ENCODE data around the gene BSCL2.
"Not testable (repeated sequence)": the region's sequence is repeated elsewhere in the genome, so short reads cannot be mapped to it uniquely, and the experiment has no call there.

Gene BSCL2

DNA sequence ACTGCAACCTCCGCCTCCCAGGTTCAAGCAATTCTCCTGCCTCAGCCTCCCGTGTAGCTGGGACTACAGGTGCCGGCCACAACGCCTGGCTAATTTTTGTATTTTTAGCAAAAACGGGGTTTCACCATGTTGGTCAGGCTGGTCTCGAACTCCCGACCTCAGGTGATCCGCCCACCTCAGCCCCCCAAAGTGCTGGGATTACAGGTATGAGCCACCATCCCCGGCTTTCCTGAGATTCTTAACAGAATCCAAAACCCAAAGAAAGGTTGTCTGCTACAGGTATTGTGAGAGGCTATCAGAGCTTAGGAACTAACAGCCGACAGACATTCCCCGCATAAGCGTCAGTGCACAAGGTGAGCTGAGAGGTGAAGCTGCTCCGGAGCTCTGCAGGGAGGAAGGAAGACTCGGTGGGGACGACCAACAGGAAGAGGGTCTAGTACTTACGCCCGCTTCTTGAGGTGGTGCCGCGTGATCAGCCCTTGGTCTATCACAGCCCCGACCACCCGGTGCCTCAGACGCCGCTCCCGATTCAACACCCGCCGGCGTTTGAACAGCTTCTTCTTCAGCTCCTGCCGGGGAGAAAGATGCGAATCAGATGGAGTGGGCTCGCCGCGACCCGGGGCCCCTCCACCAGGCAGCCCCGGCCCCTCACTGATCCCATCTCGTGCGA, 42.7 kb downstream of the BSCL2 start:
- peak overlapping the region; percentile 96 for H3K4me3 ChIP-seq (ENCODE audit: low read depth, low read length)

DNA sequence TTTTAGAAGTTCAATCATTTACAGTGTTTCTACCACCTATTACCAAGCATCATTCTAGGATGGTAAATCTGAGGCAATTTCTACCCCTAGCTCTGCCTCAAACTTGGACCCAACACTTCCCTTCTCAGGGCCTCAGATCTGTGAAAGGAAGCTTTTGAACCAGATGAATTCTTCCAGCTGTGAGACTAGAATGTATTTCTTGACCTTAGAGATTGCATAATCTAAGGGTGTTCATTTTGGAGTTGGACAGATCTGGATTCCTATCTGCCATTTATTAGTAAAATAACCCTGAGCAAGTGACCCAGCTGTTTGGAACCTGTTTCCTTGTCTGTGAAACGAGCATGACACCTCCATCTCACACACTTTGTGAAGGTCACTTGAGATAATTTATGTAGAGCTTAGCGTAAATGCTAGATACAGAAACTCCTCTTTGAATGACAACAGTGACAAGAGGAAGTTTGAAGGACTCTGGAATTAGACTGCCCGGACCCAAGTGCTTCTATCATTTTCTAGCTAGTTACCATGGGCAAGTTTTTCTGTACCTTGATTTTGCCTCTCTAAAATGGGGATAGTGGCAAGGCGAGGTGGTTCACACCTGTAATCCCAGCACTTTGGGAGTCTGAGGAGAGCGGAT, 50.3 kb downstream of the BSCL2 start:
- no peak overlapping the region for H3K4me3 ChIP-seq (ENCODE audit: low read depth, low read length)

DNA sequence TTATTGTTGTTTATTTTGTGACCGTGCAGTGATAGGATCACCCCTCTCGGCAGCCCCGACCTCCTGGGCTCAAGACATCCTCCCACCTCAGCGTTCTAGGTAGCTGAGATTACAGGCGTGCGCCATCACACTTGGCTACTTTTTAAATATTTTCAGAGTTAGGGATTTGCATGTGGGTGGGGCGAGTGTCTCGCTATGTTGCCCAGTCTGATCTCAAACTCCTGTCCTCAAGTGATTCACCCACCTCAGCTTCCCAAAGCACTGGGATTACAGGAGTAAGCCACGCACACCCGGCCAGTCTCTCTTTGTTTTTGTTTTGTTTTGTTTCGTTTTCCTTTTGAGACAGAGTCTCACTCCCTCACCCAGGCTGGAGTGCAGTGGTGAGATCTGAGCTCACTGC, 52.9 kb downstream of the BSCL2 start:
- no peak overlapping the region for H3K4me3 ChIP-seq (ENCODE audit: low read depth, low read length)

DNA sequence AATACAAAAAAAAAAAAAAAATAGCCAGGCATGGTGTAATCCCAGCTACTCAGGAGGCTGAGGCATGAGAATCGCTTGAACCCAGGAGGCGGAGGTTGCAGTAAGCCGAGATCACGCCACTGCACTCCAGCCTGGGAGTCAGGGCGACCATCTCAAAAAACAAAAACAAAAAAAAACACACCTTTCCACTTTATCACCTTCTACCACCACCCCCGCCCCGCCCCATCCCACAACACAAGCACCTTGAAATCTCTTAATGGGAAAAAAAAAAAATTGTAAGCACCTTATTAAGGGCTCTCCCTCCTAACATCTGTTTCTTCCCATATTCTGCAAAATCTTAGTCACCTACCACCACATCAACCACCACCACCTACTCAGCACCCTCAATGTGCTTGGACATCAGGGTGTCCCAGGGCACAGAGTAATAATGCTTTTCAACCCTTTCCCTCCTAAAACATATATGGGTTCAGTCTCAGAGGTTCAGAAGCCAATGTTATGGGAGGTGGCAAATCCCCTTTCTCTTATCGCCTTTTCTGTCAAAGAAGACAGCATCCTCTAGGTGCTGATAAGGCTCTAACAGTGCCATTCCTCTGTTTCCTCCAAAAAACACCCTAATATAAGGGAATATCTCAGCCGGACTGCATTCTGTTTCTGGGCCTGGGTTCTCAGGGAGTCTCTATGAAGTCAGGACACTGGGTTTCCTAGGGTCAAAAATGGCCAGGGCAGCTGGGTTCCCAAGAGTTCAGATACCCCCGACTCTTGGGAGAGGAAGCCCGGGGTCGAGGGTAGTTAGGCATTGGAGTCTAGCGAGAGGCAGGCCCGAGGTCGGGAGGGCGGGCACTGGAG, 54.8 kb downstream of the BSCL2 start:
- H3K4me3 ChIP-seq (ENCODE audit: low read depth, low read length) = peak overlapping the region; percentile 88

DNA sequence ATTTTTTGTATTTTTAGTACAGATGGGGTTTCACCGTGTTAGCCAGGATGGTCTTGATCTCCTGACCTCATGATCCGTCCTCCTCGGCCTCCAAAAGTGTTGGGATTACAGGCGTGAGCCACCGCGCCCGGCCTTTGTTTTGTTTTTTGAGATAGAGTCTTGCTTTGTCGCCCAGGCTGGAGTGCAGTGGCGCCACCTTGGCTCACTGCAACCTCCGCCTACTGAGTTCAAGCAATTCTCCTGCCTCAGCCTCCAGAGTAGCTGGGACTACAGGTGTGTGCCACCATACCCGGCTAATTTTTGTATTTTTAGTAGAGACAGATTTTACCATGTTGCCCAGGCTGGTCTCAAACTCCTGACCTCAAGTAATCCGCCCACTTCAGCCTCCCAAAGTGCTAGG, 56.9 kb downstream of the BSCL2 start:
- not testable (repeated sequence) for H3K4me3 ChIP-seq (ENCODE audit: low read depth, low read length)

DNA sequence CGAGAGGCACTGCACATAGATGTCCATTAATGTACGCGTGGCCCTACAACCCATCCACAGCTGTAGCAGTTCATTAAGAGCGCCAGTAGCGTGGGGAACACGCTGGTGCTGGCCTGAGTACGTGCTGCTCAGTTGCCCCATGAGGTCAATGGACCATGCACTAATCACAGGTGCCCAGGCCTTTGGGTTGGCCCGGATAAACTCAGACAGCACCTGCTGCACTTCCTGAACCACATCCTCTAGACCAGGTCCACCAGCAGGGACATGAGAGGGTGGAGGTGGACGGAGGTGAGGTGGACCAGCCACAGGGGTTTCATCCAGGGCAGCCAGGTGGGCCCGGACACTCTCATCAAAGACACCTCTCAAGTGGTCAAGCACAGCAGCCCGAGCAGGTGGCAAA, 57.7 kb downstream of the BSCL2 start:
- H3K4me3 ChIP-seq (ENCODE audit: low read depth, low read length) = no peak overlapping the region

DNA sequence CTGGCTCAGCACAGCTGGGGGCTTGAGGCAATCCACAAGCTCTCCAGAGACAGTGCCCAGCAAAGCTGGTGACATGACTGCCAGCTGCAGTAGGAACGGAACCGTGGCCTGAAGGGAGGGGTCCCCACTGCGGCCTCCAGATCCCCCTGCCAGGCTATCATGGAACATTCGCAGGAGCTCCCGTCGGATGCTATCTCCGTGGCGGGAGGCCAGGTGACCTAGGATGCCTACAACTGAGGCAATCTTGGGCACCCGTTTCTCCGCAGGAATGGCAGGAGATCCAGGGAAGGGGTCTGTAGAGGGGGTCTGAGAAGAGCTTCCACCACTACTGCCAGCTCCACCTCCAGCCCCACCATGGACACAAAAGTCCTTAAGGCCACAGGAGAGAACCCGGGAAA, 58.3 kb downstream of the BSCL2 start:
- H3K4me3 ChIP-seq (ENCODE audit: low read depth, low read length) = no peak overlapping the region

DNA sequence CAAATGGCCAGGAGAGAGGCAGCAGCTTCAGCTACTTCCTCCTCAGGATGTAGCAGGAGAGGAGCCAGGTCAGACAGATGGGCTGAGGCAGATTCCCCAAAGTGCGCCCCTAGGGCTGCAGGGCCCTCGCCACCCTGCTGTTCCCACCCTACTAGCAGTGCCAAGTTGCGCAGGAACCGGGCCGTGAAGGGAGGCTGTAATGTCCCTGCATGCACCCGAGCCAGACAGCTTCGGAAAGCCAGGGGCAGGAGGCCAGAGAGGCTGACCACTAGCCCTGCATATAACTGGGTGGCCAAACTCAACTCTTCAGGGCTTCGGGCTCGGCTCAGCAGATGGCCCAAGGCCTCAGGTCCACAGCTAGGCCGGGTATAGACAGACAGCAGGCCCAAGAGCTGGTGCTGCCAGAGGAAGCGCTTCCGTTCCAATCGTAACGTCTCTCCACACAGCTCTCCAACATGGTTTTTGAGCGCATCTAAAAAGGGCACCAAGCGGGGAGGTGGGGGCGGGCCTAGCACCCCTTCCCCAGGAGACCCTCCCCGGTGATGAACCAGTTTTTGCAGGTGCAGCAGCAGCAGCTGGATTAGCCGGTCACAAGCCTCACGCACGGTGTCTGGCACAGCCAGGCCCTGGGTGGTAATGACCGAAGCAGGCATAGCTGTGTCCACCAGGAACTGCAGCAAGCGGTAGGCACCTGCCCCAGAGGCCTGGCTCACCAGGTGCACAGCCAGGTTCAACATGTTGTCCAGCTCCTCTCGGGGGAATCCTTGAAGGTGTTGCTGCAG, 58.8 kb downstream of the BSCL2 start:
- no peak overlapping the region for H3K4me3 ChIP-seq (ENCODE audit: low read depth, low read length)

DNA sequence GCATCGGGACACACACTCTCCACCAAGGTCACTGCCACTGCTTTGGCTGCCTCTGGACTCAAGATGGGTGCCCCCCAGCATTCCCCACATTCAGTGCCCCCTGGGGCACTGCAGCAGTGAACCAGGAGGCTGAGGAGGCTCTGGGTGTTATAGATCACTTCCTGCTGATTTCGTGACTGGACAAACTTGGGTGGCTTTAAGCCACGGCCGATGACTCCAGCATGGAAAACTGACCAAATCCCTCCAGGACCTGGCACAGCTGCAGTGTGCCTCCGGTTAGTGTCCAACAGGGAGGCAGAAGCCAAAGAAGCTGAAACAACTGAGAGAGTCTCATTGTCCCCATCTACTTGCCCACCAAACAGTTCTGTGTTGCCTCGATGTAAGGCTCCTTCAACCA, 59.6 kb downstream of the BSCL2 start:
- no peak overlapping the region for H3K4me3 ChIP-seq (ENCODE audit: low read depth, low read length)

DNA sequence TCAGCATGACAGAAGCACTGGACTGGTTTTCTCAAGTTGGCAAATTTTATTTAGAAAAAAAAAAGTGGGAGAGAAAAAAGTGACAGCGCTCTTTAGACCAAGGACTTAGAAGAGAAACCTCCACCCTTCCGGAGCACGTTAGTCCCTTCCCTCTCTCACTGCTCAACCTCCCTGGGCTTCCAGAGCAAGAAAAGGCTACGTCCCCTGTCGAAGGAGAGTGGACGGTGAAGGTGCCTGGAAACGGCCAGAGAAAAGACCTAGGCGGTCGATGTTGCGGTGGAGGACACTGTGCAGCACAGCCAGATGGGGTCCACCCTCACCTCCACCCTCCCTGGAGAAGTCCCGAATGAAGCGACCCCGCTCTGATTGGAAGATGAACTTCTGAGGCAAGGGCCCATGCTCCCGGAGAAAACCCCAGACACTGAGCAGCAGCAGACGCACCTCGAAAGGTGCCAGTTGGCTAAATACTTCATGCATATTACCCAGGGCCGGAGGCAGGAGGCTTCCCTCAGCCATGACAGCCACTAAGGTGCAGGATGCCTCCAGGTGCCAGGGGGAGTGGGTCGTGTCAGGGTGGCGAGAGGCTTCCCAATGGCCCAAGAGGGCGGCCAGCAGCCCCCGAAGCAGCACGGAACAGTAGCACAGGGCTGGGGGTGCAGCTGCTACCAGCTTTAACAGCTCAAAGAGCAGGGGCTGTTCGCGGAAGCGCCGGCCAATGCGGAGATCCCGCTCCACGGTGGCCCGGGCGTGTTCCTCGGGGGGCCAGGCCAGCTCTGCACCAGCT, 60.2 kb downstream of the BSCL2 start:
- H3K4me3 ChIP-seq (ENCODE audit: low read depth, low read length) = no peak overlapping the region

DNA sequence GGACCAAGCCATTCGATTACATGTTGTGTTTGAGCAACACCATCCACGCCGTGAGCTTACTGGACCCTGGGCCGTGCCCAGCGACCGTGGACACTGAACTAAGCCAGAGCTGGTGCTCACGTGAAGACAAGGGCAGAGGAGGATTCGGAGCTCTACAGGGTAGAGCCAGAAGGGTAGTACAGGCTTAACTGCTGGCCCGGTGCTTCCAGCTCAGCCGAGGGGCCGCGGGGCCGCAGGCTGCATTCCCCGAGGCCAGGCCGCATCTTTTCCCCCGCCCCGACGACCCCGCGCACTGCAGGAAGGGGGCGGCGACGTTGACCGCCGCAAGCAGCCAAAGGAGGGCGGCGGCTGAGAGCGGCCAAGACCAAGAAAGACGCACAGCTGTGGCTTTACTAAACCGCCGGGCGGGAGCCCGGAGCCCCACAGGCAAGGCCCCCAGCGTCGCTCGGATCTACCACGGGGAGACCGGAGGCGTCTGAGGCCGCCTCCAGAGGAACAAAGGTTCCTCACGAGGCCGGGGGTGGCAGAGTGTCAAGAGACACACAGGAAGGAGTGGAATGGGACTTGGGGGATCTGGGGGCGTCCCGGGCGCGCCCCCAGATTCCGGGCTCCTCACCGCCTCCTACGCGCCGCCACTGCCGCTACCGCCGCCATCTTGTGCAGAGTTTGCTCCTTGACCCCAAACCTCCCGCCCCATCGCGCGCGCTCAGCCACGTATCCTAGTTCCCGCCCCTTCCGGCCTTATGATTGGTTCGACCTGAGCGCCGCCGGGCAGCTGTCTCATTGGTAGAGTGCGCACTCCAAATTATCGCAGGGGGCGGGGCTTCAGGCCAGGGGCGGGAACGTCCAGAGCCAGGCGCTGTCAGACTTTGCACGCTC, 61.0 kb downstream of the BSCL2 start, which contains the start of gene GANAB:
Gene GANAB, minus strand, starts transcription at position 668 of the 879 bp plus-strand sequence. Its CDS starts 14 bp downstream, at position 654.
- peak within 1 kb of the TSS; percentile 94 for H3K4me3 ChIP-seq (ENCODE audit: low read depth, low read length)

DNA sequence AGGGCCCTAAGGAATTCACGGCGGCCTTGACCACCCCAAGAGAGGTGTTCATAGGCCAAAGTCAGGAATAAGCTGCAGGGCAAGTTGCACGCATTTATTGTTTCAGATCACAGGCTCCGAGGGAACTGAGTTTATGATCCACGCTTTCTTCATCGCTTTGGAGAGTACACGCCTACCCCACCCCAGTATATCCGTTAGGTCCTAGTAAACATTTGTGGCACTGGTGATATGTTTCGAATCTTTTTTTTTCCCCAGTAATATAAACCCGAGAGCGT, 61.6 kb downstream of the BSCL2 start:
- H3K4me3 ChIP-seq (ENCODE audit: low read depth, low read length) = peak overlapping the region; percentile 94

DNA sequence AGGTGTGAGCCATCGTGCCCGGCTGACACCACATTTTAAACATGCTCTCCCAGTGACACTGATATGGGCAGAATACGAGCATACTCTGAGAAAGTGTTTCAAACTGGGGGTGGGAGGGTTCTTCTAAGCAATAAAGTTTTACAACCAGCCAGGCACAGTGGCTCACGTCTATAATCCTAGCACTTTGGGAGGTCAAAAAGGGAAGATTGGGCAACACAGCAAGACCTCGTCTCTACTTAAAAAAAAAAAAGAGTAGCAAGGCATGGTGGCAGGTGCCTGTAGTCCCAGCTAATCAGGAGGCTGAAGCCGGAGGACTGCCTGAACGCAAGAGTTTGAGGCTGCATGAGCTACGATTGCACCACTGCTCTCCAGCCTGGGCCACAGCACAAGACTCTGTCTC, 63.0 kb downstream of the BSCL2 start:
- H3K4me3 ChIP-seq (ENCODE audit: low read depth, low read length) = no peak overlapping the region

Measured in iPS-11a (cell line).